A673 (cell line): Measurements from ENCODE around the gene ZDHHC11. TPM values are rescaled to one million over a fixed set of nuclear protein-coding genes. Genes with fewer than 3 reads are reported as not detected.
"Not testable (repeated sequence)": the region's sequence is repeated elsewhere in the genome, so short reads cannot be mapped to it uniquely, and the experiment has no call there.

Experiments used
- BruUV-seq: library from RNA; stranded (reverse); fragments of 400-500 nt; replicated peaks from 2 replicates; lab custom pipeline; 2021; lab: Mats Ljungman, UMichigan
- CTCF ChIA-PET: fragments of 300-600 bp; sonication (Branson Sonifier 250); formaldehyde crosslinking; loops from one replicate; lab custom pipeline; 2022; ENCODE audit warnings: antibody characterized with exemption; lab: Charles Lee
- POLR2A ChIA-PET: fragments of 300-600 bp; sonication (Branson Sonifier 250); formaldehyde crosslinking; loops from one replicate; lab custom pipeline; 2022; ENCODE audit warnings: antibody characterized with exemption; ENCODE audit not compliant: low non-redundant PET; lab: Charles Lee
- DNase-seq: peaks from one replicate; pipeline ENCODE4 v3.0.0-alpha.2; 2015; ENCODE audit warnings: low spot score
- H3K27ac ChIP-seq: fragments of 200-600 bp; sonication (generic); 2 replicates; pipeline ENCODE4 v1.5.1; 2016; ENCODE audit warnings: mixed run types, low read depth, mild to moderate bottlenecking, mixed read lengths, antibody characterized with exemption, low read length; ENCODE audit not compliant: poor library complexity, severe bottlenecking
- H3K27me3 ChIP-seq: fragments of 200-600 bp; sonication (generic); replicated peaks from 2 replicates; pipeline ENCODE4 v1.6.1; 2017; ENCODE audit warnings: mixed run types, low read depth, mild to moderate bottlenecking, mixed read lengths, antibody characterized with exemption, low read length; ENCODE audit not compliant: insufficient read depth, poor library complexity
- H3K36me3 ChIP-seq: fragments of 200-600 bp; sonication (generic); 2 replicates; pipeline ENCODE4 v1.6.1; 2016; ENCODE audit warnings: mixed run types, mild to moderate bottlenecking, mixed read lengths, antibody characterized with exemption, low read length; ENCODE audit not compliant: insufficient read depth, poor library complexity, severe bottlenecking
- H3K4me1 ChIP-seq: fragments of 200-600 bp; sonication (generic); 2 replicates; pipeline ENCODE4 v1.6.1; 2017; ENCODE audit warnings: mixed run types, mild to moderate bottlenecking, mixed read lengths, antibody characterized with exemption, low read length; ENCODE audit not compliant: insufficient read depth, poor library complexity, severe bottlenecking
- H3K4me3 ChIP-seq: fragments of 200-600 bp; sonication (generic); 2 replicates; pipeline ENCODE4 v1.5.1; 2016; ENCODE audit warnings: low read depth, mixed run types, mild to moderate bottlenecking, mixed read lengths, low read length; ENCODE audit not compliant: poor library complexity, severe bottlenecking
- H3K9me3 ChIP-seq: fragments of 200-600 bp; sonication (generic); 2 replicates; pipeline ENCODE4 v1.6.1; 2016; ENCODE audit warnings: mixed run types, low read depth, mild to moderate bottlenecking, mixed read lengths, antibody characterized with exemption, low read length; ENCODE audit not compliant: poor library complexity, severe bottlenecking
- CTCF ChIP-seq: fragments of 300-800, 200-600 bp; sonication (generic); conservative IDR thresholded peaks from 2 replicates; pipeline ENCODE4 v1.5.1; 2017; ENCODE audit warnings: low read depth, mild to moderate bottlenecking, antibody characterized with exemption, low read length, moderate library complexity, mixed read lengths
- EZH2 ChIP-seq: fragments of 200-600 bp; sonication (generic); IDR thresholded peaks from 2 replicates; pipeline ENCODE4 v1.6.1; 2017; ENCODE audit warnings: borderline replicate concordance, low read depth, mild to moderate bottlenecking, mixed read lengths, antibody characterized with exemption, low read length; ENCODE audit not compliant: poor library complexity, severe bottlenecking
- intact Hi-C: fragments of 100-400 bp; cut with micrococcal nuclease; formaldehyde crosslinking; loops from one replicate; pipeline ENCODE4 v1.10.0; 2022; ENCODE audit not compliant: unreplicated experiment
- total RNA-seq: library from RNA; stranded (reverse); gene quantifications from 2 replicates; pipeline ENCODE4 v1.2.3, GENCODE V29; 2021

Gene ZDHHC11
- total RNA-seq, 1 experiment from 2014 or later, result 47.3 TPM

DNA sequence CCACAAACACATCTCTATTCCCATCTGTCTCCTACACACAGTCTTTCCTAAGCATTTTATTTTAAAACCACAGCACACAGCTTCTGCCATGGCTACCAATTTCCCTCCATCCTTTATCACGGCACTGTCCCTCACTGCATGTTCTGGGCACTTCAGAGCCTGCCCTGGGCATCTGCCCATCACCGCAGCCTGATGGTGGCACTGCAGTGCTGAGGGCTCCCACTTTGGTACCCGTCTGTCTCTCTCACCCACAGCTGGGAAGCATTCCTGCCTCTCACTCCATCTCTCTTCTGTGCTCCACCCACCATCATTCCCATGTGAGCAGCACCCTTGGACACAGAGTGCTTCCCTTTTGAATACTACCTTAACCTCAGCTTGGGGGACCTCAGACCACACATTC lies 31.7 kb downstream of the ZDHHC11 start:
- intact Hi-C loops, result no loop called here
- ChIA-PET POLR2A (no interaction called here), CTCF (no interaction called here)
- no peaks in the 10 kb centered on the region for H3K36me3 ChIP-seq
- H3K27ac ChIP-seq, result no peak overlapping the region
- H3K9me3 ChIP-seq, result no peaks in the 10 kb centered on the region
- DNase-seq, result no peak
- no peak overlapping the region for H3K4me3 ChIP-seq
- no TSS peak for BruUV-seq
- H3K4me1 ChIP-seq, result no peaks in the 10 kb centered on the region
- H3K27me3 ChIP-seq, result no peaks in the 10 kb centered on the region
- no peak for TF ChIP-seq CTCF

GRCh38 chr5:816176-816575 lies 34.6 kb downstream of the ZDHHC11 start:
- no peak for TF ChIP-seq EZH2
- TF ChIP-seq CTCF, result no peak
- intact Hi-C loops, result no loop called here
- Histone ChIP-seq H3K27ac (no peak overlapping the region), H3K4me1 (no peaks in the 10 kb centered on the region), H3K27me3 (no peaks in the 10 kb centered on the region), H3K4me3 (no peak overlapping the region), H3K36me3 (no peaks in the 10 kb centered on the region), H3K9me3 (no peaks in the 10 kb centered on the region)
- no peak for DNase-seq
- BruUV-seq, result no TSS peak
- POLR2A ChIA-PET, result no interaction called here
- CTCF ChIA-PET, result no interaction called here

DNA sequence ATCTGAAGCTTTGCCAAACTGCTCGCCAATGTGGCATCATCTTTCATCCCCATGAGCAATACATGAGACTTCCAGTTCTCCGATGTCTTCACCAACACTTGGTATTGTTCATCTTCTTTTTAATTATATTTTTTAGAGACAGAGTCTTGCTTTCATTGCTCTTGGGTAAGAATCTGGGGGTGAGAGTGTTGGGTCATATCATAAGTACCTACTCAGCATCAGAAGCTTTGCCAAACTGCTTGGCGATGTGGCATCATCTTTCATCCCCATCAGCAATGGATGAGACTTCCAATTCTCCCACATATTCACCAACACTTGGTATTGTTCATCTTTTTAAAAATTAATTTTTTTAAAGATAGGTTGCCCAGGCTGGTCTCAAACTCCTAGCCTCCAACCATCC lies 35.3 kb downstream of the ZDHHC11 start:
- BruUV-seq, result no TSS peak
- CTCF ChIA-PET, result no interaction called here
- Histone ChIP-seq H3K4me1 (no peaks in the 10 kb centered on the region), H3K36me3 (no peaks in the 10 kb centered on the region), H3K27ac (no peak overlapping the region), H3K4me3 (no peak overlapping the region), H3K9me3 (no peaks in the 10 kb centered on the region), H3K27me3 (no peaks in the 10 kb centered on the region)
- intact Hi-C loops, result no loop called here
- POLR2A ChIA-PET, result no interaction called here
- TF ChIP-seq EZH2 (no peak), CTCF (no peak)
- no peak for DNase-seq

DNA sequence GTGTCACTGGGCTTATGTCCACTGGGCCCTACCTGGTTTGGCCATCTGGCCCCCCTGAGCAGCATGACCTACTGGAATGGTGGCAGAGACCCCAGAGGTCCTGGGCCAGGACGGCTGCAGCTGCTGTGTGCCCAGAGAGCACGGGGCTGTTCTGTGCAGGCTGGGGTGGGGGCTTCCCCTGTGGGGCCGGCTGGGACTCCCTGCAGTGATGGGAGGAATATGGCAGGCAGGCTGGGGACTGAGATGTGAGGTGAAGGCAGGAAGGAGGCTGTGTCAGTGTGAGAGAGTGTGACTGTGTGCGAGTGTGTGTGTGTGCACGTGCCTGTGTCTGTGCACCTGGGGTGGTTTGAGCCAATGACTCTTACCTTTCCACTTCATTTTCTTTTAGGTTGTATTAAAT lies 37.2 kb downstream of the ZDHHC11 start:
- H3K4me1 ChIP-seq, H3K27ac ChIP-seq, DNase-seq, H3K9me3 ChIP-seq, BruUV-seq, CTCF ChIA-PET, H3K27me3 ChIP-seq, H3K4me3 ChIP-seq, H3K36me3 ChIP-seq, POLR2A ChIA-PET, intact Hi-C loops: not testable (repeated sequence)

GRCh38 chr5:811384-811783 lies 39.4 kb downstream of the ZDHHC11 start:
- CTCF ChIA-PET, H3K9me3 ChIP-seq, BruUV-seq, H3K36me3 ChIP-seq, DNase-seq, H3K27me3 ChIP-seq, H3K27ac ChIP-seq, H3K4me1 ChIP-seq, POLR2A ChIA-PET, H3K4me3 ChIP-seq, intact Hi-C loops: not testable (repeated sequence)
